NCI-H748 treated with DMSO at 0.1 percent for 48 hours (cell line): ENCODE data around the gene UBE2E3.
"Not testable (repeated sequence)": the region's sequence is repeated elsewhere in the genome, so short reads cannot be mapped to it uniquely, and the experiment has no call there.

Experiments used
- DNase-seq: peaks from one replicate; lab custom pipeline; 2025; lab: John Stamatoyannopoulos, UW

The UBE2E3 gene

GRCh38 chr2:180980106-180980942 lies at the start of gene UBE2E3:
Gene UBE2E3 (plus strand): TSS chr2:180980605. CDS start chr2:180982043, 1,438 bp downstream.
- DNase-seq = peak; percentile 83

GRCh38 chr2:180931841-180932240 lies 48.6 kb upstream of the UBE2E3 start:
- no peak for DNase-seq

DNA sequence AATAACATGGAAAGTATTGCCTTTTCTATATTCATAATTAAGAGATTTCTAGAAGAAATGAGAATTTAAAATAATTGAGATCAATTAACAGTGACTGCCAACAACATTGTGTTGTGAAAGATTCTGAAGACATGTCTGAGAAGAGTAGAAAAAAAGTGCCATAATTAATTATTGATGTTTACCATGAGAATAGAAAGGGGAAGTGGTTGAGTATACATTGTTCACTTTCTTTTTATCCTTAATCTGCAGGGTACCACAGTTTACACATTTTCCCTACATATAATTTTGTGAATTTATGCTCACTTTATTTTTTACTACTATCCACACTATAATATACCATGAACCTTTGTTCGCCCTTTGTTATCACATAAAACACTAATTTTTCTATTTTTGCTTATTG lies 47.1 kb upstream of the UBE2E3 start:
- DNase-seq = no peak

DNA sequence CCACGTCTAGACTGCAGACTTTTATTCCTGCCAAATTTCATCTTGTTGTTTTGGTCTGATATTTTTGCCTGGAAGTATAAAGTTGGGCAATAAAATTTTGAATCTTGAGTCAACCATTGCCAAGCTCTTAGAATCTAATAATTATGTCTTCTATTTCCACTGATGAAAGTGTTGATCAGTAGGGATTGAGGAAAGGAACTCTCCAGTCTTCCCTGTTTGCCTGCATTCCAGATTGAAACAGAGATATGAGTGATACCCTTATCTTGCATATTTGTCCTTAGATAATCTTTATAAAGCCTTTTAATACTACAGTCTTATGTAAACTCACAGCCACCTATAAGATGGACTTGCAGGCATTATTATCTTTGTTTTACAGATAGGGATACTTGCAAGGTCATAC lies 45.5 kb upstream of the UBE2E3 start:
- no peak for DNase-seq

DNA sequence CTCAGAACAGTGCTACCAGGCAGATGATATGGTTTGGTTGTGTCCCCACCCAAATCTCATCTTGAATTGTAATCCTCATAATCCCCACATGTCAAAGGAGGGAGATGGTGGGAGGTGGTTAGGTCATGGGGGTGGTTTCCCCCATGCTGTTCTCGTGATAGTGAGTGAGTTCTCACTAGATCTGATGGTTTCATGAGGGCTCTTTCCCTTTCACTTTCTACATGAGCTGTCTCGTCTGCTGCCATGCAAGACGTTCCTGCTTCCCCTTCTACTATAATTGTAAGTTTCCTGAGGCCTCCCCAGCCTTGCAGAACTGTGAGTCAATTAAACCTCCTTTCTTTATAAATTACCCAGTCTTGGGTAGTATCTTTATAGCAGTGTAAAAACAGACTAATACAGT lies 42.9 kb upstream of the UBE2E3 start:
- DNase-seq = not testable (repeated sequence)

GRCh38 chr2:180938451-180938850 lies 42.0 kb upstream of the UBE2E3 start:
- no peak for DNase-seq

DNA sequence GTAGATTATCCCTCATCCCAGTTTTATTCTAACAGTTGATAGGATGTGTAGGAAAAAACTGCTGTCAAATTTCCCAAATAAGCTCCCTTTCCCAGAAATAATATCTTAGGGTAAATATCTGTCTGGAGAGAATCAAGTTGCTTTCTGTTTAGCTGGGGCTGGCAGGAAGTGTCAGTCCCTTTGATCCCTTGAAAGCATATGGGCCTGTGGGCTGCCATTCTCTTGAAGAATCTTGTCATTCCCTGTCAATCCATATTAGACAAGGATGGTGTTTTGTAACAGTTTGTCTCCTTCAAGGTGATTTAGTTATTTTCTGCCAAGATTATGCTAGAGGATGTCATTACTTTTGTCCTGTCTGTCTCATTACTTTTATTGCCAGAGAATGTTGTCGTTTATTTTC lies 37.1 kb upstream of the UBE2E3 start:
- DNase-seq = no peak

DNA sequence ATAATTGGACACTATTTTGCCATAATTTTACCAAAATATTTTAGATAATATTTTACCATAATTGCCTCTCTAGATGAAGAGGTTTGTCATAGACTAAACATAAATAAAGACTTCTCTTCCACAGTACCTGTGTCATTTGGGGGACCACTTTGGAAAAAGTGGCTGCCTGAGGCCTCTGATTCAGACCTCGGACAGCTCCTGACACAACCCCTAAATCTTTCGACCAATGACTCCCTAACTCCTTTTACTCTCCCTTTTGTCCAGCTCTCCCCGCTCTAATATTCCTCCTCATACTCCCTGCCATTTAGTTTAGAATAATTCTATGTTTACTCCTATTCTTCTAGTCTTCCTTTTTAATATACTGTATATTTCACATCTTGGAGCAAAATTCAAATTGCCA lies 36.0 kb upstream of the UBE2E3 start:
- no peak for DNase-seq

DNA sequence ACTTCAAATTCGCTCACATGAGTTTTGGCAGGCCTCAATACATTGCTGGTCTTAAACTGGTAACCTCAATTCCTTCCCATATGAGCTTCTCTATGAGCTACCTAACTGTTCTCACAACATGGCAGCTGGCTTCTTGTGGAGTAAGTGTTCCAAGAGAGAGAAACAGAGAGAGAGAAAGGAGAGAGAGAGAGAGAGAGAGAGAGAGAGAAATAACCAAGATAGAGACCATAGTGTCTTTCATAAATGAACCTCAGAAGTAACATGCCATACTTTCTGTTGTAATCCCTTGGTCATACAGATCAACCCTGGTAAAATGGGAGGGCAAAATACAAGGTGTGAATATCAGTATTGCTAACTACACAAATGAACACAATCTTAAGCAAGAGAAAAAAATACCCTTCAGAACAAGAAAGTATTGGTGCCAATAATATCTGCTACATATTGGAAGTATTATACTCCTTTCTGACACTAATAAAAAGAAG lies 33.2 kb upstream of the UBE2E3 start:
- DNase-seq = no peak

- no peak for DNase-seq
These were observed 30.5 kb upstream of the UBE2E3 start for GRCh38 chr2:180949896-180950295.

- DNase-seq = no peak
These were observed 28.3 kb upstream of the UBE2E3 start for GRCh38 chr2:180952082-180952481.

DNA sequence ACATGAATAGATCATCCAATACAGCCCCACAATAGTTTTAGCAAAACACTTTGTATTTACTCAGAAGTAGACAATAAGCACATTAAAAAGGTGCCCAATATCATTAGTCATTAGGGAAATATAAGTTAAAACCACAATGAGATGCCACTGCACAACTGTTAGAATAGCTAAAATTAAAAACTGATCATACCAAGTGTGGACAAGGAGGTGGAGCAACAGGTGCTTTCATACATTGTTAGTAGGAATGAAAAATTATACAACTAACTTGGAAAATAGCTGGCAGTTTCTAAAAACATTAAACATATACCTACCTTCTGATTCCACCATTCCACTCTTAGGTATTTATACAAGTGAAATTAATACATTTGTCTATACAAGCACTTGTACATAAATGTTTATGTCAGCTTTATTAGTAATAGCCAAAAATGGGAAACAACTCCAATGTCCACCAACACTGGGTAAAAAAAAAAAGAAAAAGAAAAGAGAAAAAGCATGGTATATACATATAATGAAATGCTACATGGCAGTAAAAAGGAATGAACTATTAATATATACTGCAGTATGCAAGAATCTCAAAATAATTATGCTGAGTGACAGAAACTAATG lies 27.6 kb upstream of the UBE2E3 start:
- DNase-seq = no peak

DNA sequence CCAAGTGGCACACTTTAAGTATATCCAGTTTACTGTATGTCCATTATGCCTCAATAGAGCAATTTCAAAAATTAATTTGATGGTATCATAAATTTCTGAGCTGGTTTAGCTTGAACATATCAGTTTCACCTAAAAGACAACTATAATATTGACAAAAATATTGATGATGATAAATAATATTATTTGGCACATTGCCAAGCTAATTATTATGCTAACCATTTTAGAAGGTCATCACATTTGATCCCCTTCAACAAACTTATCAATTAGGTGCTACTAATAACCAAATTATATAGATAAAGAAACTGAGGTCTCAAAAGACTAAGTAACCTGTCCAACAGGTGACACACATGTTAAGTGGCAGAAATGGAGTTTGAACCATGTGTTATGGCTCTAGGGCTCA lies 26.9 kb upstream of the UBE2E3 start:
- DNase-seq = no peak

- DNase-seq = no peak
These were observed 25.3 kb upstream of the UBE2E3 start for GRCh38 chr2:180955101-180955500.

- DNase-seq = no peak
These were observed 20.6 kb upstream of the UBE2E3 start for GRCh38 chr2:180959787-180960186.

GRCh38 chr2:180960982-180961381 lies 19.4 kb upstream of the UBE2E3 start:
- no peak for DNase-seq

DNA sequence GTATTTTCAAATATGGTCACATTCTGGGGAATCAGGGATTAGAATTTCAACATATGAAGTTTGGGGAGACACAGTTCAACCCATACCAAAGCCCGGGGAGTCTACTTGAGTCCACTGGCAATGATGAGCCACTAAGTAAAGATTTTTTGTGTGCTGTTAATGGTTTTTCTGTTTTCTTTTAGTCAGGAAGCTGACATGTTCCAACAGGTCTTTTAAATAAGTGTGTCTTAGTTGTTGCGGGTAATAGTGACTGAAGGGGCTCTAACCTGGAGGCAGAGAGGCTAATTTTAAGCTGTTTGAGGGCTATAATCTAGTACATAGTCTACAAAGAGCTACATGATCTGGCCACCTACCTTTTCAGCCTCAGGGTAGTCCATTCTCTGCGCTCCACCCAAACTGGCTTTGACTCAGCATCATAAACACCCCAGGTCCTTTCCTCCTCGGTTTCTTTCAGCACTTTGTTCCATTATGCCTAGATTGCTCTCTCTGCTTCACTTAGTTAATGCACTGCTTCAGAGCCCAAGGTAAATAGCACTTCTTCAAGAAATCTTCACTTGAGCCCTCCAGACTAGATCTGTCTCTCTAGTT lies 17.6 kb upstream of the UBE2E3 start:
- no peak for DNase-seq

GRCh38 chr2:180966378-180966777 lies 14.0 kb upstream of the UBE2E3 start:
- DNase-seq = no peak

DNA sequence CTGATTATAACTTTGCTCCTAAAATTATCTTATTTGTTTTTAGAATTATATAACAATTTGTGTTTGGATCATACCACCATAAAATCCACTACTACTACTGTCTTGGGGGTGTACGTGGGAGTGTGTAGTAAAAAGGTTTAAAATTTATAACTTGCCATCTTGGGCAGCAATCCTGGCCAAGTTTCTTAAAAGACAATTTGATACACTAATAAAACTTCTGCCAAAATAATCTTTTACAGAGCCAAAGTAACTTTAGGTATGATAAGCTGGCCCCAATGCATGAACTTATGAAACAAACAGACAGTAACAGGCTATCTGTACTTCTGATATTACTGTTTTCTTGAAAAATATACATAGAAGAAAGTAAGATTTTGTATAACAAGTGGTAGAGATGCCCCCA lies 11.3 kb upstream of the UBE2E3 start:
- DNase-seq = no peak

GRCh38 chr2:180970016-180970415 lies 10.4 kb upstream of the UBE2E3 start:
- peak; percentile 68 for DNase-seq

DNA sequence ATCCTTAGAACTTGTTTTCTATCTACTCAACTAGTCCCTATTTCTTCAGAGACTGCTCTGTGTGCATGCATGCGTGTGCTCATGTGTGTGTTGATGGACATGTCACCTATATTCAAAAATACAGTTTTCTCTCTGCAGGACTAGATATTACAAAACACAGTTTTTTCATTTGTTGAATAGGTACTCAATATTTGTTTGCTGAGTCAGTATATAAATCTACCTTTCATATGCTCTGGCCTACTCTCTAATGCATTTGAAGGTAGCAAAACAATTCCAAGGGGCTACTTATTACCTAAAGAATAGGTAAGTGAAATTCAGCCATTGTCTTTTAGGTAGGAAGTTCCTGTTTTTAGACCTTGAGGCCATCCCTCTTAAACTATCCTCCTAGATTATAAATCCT lies 8.6 kb upstream of the UBE2E3 start:
- no peak for DNase-seq

- no peak for DNase-seq
These were observed 4.8 kb upstream of the UBE2E3 start for GRCh38 chr2:180975585-180975984.
